ENCODE measurements around the gene A2ML1.
A peak's percentile ranks its signal among the peaks of the same experiment; 100 is the strongest.
"Not testable (repeated sequence)": the region's sequence is repeated elsewhere in the genome, so short reads cannot be mapped to it uniquely, and the experiment has no call there.

Gene A2ML1

GRCh38 chr12:8887285-8887715 is 64.9 kb downstream of the A2ML1 start:
- H3K4me3 ChIP-seq (ENCODE audit: low read depth, low read length), result no peak overlapping the region
- no peak for TF ChIP-seq CTCF (IDR thresholded peaks at IDR 0.05; ENCODE audit: low read depth, low read length, missing control alignments)
- no peak for DNase-seq (ENCODE audit: low read depth)

- peak; percentile 79 for TF ChIP-seq CTCF (IDR thresholded peaks at IDR 0.05; ENCODE audit: low read depth, low read length, missing control alignments)
- DNase-seq (ENCODE audit: low read depth), result no peak
These were observed 68.1 kb downstream of the A2ML1 start for GRCh38 chr12:8890313-8891085.

DNA sequence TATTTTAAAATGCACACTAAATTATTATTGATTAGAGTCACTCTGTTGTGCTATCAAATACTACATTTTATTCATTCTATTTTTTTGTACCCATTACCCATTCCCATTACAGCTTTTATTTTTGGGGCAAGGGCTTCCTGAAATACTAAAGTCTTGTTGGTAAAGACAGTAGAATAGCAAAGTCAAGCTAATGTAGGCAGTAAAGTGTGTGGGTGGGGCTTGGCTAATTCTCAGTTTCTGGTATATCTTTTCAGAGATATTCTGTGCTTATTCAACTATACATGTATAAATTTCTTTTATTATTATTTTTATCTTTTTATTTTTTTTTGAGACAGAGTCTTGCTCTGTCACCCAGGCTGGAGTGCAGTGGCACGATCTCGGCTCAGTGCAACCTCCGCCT is 69.6 kb downstream of the A2ML1 start:
- no peak overlapping the region for H3K4me3 ChIP-seq (ENCODE audit: low read depth, low read length)
- TF ChIP-seq CTCF (IDR thresholded peaks at IDR 0.05; ENCODE audit: low read depth, low read length, missing control alignments), result no peak
- DNase-seq (ENCODE audit: low read depth), result no peak

More at GRCh38 chr12:8890313-8891085, 68.1 kb downstream of the A2ML1 start:
- peak overlapping the region; percentile 48; the same call in 1 of the 2 replicates for H3K4me3 ChIP-seq (ENCODE audit: low read depth, low read length)

- DNase-seq (ENCODE audit: low read depth), result no peak
- no peak overlapping the region for H3K4me3 ChIP-seq (ENCODE audit: low read depth, low read length)
- no peak for TF ChIP-seq CTCF (IDR thresholded peaks at IDR 0.05; ENCODE audit: low read depth, low read length, missing control alignments)
These were observed 72.0 kb downstream of the A2ML1 start for GRCh38 chr12:8894378-8894777.

GRCh38 chr12:8894986-8895385 is 72.6 kb downstream of the A2ML1 start:
- no peak for DNase-seq (ENCODE audit: low read depth)
- no peak overlapping the region for H3K4me3 ChIP-seq (ENCODE audit: low read depth, low read length)
- no peak for TF ChIP-seq CTCF (IDR thresholded peaks at IDR 0.05; ENCODE audit: low read depth, low read length, missing control alignments)

- TF ChIP-seq CTCF (IDR thresholded peaks at IDR 0.05; ENCODE audit: low read depth, low read length, missing control alignments), result no peak
- no peak overlapping the region for H3K4me3 ChIP-seq (ENCODE audit: low read depth, low read length)
- no peak for DNase-seq (ENCODE audit: low read depth)
These were observed 74.7 kb downstream of the A2ML1 start for GRCh38 chr12:8897081-8897480.

- no peak overlapping the region for H3K4me3 ChIP-seq (ENCODE audit: low read depth, low read length)
- no peak for TF ChIP-seq CTCF (IDR thresholded peaks at IDR 0.05; ENCODE audit: low read depth, low read length, missing control alignments)
- no peak for DNase-seq (ENCODE audit: low read depth)
These were observed 77.4 kb downstream of the A2ML1 start for GRCh38 chr12:8899830-8900229.

DNA sequence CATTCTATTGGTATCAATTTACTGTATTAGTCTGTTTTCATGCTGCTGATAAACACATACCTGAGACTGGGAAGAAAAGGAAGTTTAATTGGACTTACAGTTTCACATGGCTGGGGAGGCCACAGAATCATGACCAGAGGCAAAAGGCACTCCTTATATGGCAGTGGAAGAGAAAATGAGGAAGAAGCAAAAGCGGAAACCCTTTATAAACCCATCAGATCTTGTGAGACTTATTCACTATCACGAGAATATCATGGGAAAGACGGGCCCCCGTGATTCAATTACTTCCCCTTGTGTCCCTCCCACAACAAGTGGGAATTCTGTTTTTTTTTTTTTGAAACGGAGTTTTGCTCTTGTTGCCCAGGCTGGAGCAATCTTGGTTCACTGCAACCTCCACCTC is 80.3 kb downstream of the A2ML1 start:
- not testable (repeated sequence) for H3K4me3 ChIP-seq (ENCODE audit: low read depth, low read length); DNase-seq (ENCODE audit: low read depth)
